GM23338 (cell line): Measurements from ENCODE around the gene MAPK13. TPM values are rescaled to one million over a fixed set of nuclear protein-coding genes. Genes with fewer than 3 reads are reported as not detected.
"Not testable (repeated sequence)": the region's sequence is repeated elsewhere in the genome, so short reads cannot be mapped to it uniquely, and the experiment has no call there.

Experiments
- ATAC-seq: fragments of 200-7000 bp; cut with Tn5 transposase; 3 replicates; pipeline ENCODE4 v1.9.1; 2020
- DNase-seq: peaks from one replicate; pipeline ENCODE4 v3.0.0-alpha.2; 2015; ENCODE audit warnings: low spot score
- H2AFZ ChIP-seq: fragments of 200-600 bp; sonication (generic); 2 replicates; pipeline ENCODE4 v1.8.0; 2016; ENCODE audit warnings: antibody characterized with exemption, mild to moderate bottlenecking, moderate library complexity
- H3F3A ChIP-seq: fragments of 200-600 bp; sonication (generic); replicated peaks from 2 replicates; pipeline ENCODE4 v1.8.0; 2017; ENCODE audit warnings: antibody characterized with exemption, mixed run types, low read depth
- H3K27ac ChIP-seq: fragments of 200-600 bp; sonication (generic); 2 replicates; pipeline ENCODE4 v1.6.1; 2016; ENCODE audit warnings: low read depth
- H3K27me3 ChIP-seq: fragments of 200-600 bp; sonication (generic); 2 replicates; pipeline ENCODE4 v1.8.0; 2016; ENCODE audit warnings: mild to moderate bottlenecking, mixed run types, moderate library complexity; ENCODE audit not compliant: insufficient read depth
- H3K36me3 ChIP-seq: fragments of 200-600 bp; sonication (generic); 2 replicates; pipeline ENCODE4 v1.8.0; 2016; ENCODE audit warnings: mild to moderate bottlenecking; ENCODE audit not compliant: insufficient read depth
- H3K4me1 ChIP-seq: fragments of 200-600 bp; sonication (generic); 2 replicates; pipeline ENCODE4 v1.8.0; 2016; ENCODE audit warnings: mild to moderate bottlenecking, moderate library complexity; ENCODE audit not compliant: insufficient read depth
- H3K4me2 ChIP-seq: fragments of 200-600 bp; sonication (generic); 2 replicates; pipeline ENCODE4 v1.7.1; 2017; ENCODE audit warnings: mixed run types
- H3K4me3 ChIP-seq: fragments of 200-600 bp; sonication (generic); 2 replicates; pipeline ENCODE4 v1.6.1; 2016; ENCODE audit warnings: mixed run types
- H3K79me2 ChIP-seq: fragments of 200-600 bp; sonication (generic); replicated peaks from 2 replicates; pipeline ENCODE4 v1.8.0; 2017; ENCODE audit warnings: mild to moderate bottlenecking; ENCODE audit not compliant: insufficient read depth
- H3K9me2 ChIP-seq: fragments of 200-600 bp; sonication (generic); 2 replicates; pipeline ENCODE4 v1.8.0; 2017; ENCODE audit not compliant: insufficient read depth
- H4K20me1 ChIP-seq: fragments of 200-600 bp; sonication (generic); replicated peaks from 2 replicates; pipeline ENCODE4 v1.8.0; 2017; ENCODE audit warnings: mild to moderate bottlenecking; ENCODE audit not compliant: insufficient read depth
- H3K27ac Mint-ChIP-seq: 2 replicates; pipeline ENCODE4 v1.8.0; 2020; ENCODE audit warnings: inconsistent platforms, mild to moderate bottlenecking, moderate library complexity, mixed read lengths
- H3K27me3 Mint-ChIP-seq: 3 replicates; pipeline ENCODE4 v1.8.0; 2022; ENCODE audit warnings: low read depth, mild to moderate bottlenecking, moderate library complexity, mixed read lengths, inconsistent platforms; ENCODE audit not compliant: insufficient read depth, poor library complexity
- H3K36me3 Mint-ChIP-seq: 3 replicates; pipeline ENCODE4 v1.8.0; 2021; ENCODE audit warnings: low read depth, mild to moderate bottlenecking, inconsistent platforms, moderate library complexity, mixed read lengths
- H3K4me1 Mint-ChIP-seq: 3 replicates; pipeline ENCODE4 v1.8.0; 2020; ENCODE audit warnings: mild to moderate bottlenecking, inconsistent platforms, mixed read lengths
- H3K4me3 Mint-ChIP-seq: 3 replicates; pipeline ENCODE4 v1.8.0; 2021; ENCODE audit warnings: moderate library complexity, mild to moderate bottlenecking, inconsistent platforms, mixed read lengths
- H3K9me3 Mint-ChIP-seq: 3 replicates; pipeline ENCODE4 v1.8.0; 2020; ENCODE audit warnings: moderate library complexity, mild to moderate bottlenecking, inconsistent platforms, mixed read lengths
- CREB1 ChIP-seq: fragments of 250-450 bp; sonication (Bioruptor Pico); IDR thresholded peaks from 2 replicates; pipeline ENCODE4 v1.5.0; 2020; ENCODE audit warnings: low read depth, mild to moderate bottlenecking, moderate library complexity
- CTCF ChIP-seq, 2 experiments: fragments of 200-600 bp in 1 of 2; sonication (generic) in 1 of 2; conservative IDR thresholded peaks; 2 replicates each; pipeline versions ENCODE4 v1.5.1 to v1.6.1; 2016 to 2017; ENCODE audit warnings: antibody characterized with exemption in 2 of 2, low read depth in 2 of 2, mild to moderate bottlenecking in 2 of 2, moderate library complexity in 1 of 2
- ETS1 ChIP-seq: IDR thresholded peaks from 2 replicates; pipeline ENCODE4 v1.6.1; 2016; ENCODE audit warnings: antibody characterized with exemption
- EZH2 ChIP-seq: fragments of 200-600 bp; sonication (generic); IDR thresholded peaks from one replicate; pipeline ENCODE4 v1.8.0; 2017; ENCODE audit warnings: antibody characterized with exemption, mild to moderate bottlenecking, low read depth; ENCODE audit not compliant: unreplicated experiment
- EZH2phosphoT487 ChIP-seq: fragments of 200-600 bp; sonication (generic); IDR thresholded peaks from one replicate; pipeline ENCODE4 v1.8.1; 2018; ENCODE audit warnings: antibody characterized with exemption; ENCODE audit not compliant: unreplicated experiment
- NANOG ChIP-seq: IDR thresholded peaks from 2 replicates; pipeline ENCODE4 v1.6.1; 2016; ENCODE audit warnings: antibody characterized with exemption, borderline replicate concordance
- POLR2AphosphoS5 ChIP-seq: IDR thresholded peaks from 2 replicates; pipeline ENCODE4 v1.6.1; 2016; ENCODE audit warnings: antibody characterized with exemption, low read depth
- STAT1 ChIP-seq: IDR thresholded peaks from one replicate; pipeline ENCODE4 v1.6.1; 2016; ENCODE audit warnings: antibody characterized with exemption; ENCODE audit not compliant: unreplicated experiment
- ZNF331 ChIP-seq: fragments of 250-450 bp; sonication (Bioruptor Pico); IDR thresholded peaks from 2 replicates; pipeline ENCODE4 v1.5.0; 2020; ENCODE audit warnings: low read depth, mild to moderate bottlenecking, moderate library complexity
- ZNF462 ChIP-seq: fragments of 250-450 bp; sonication (Bioruptor Pico); IDR thresholded peaks from 2 replicates; pipeline ENCODE4 v1.5.0; 2020; ENCODE audit warnings: mild to moderate bottlenecking, moderate library complexity
- polyA plus RNA-seq: library from polyadenylated mRNA; unstranded; fragments of >200 nt; fragmentation: Nextera tagmentation; extraction: Ambion mirVana; gene quantifications from 2 replicates; pipeline ENCODE4 v1.2.1, GENCODE V29; 2016
- total RNA-seq: library from RNA; depleted of rRNA; stranded (reverse); fragments of >200 nt; shearing (Covaris generic); gene quantifications from 2 replicates; pipeline ENCODE4 v1.2.3, GENCODE V29; 2014

The MAPK13 gene
- total and polyA plus RNA-seq, 2 experiments from 2014 or later, result 6.3 to 12.3 TPM

- not testable (repeated sequence) for H3K4me1 Mint-ChIP-seq, DNase-seq, H3K9me2 ChIP-seq, H4K20me1 ChIP-seq, H3K4me1 ChIP-seq, H3K27ac ChIP-seq, H3K4me2 ChIP-seq, H3K27ac Mint-ChIP-seq, H3K36me3 ChIP-seq, H2AFZ ChIP-seq, H3K4me3 Mint-ChIP-seq, H3F3A ChIP-seq, H3K4me3 ChIP-seq, H3K27me3 ChIP-seq, ATAC-seq, H3K27me3 Mint-ChIP-seq, H3K79me2 ChIP-seq
- peaks cover 14% of the 10 kb centered on the region; the same call in 2 of the 3 replicates for H3K9me3 Mint-ChIP-seq
- peaks cover 38% of the 10 kb centered on the region for H3K36me3 Mint-ChIP-seq
These were observed 42.1 kb upstream of the MAPK13 start for GRCh38 chr6:36088204-36088603.

GRCh38 chr6:36089048-36089447, 41.3 kb upstream of the MAPK13 start:
- DNase-seq (no peak), ATAC-seq (no peak)
- H3K36me3 Mint-ChIP-seq, result peaks cover 29% of the 10 kb centered on the region
- H3K27me3 Mint-ChIP-seq, result peaks cover 6% of the 10 kb centered on the region
- H3K4me2 ChIP-seq, result no peak overlapping the region
- no peaks in the 10 kb centered on the region for H3F3A ChIP-seq
- H3K4me1 ChIP-seq, result no peaks in the 10 kb centered on the region
- no peaks in the 10 kb centered on the region for H3K27me3 ChIP-seq
- no peaks in the 10 kb centered on the region for H4K20me1 ChIP-seq
- H3K27ac ChIP-seq, result no peak overlapping the region
- H3K4me3 Mint-ChIP-seq, result no peak overlapping the region
- no peak overlapping the region for H2AFZ ChIP-seq
- H3K4me3 ChIP-seq, result no peak overlapping the region
- no peaks in the 10 kb centered on the region for H3K79me2 ChIP-seq
- H3K9me3 Mint-ChIP-seq, result peaks cover 14% of the 10 kb centered on the region; the same call in 2 of the 3 replicates
- no peaks in the 10 kb centered on the region for H3K4me1 Mint-ChIP-seq
- H3K36me3 ChIP-seq, result no peaks in the 10 kb centered on the region; the same call in 1 of the 2 replicates
- H3K9me2 ChIP-seq, result no peaks in the 10 kb centered on the region
- no peak overlapping the region for H3K27ac Mint-ChIP-seq
- TF ChIP-seq NANOG, result no peak
- TF ChIP-seq ZNF331 (CRISPR knock-in tag), result no peak
- TF ChIP-seq ZNF462, result no peak
- no peak for TF ChIP-seq STAT1
- TF ChIP-seq CTCF (conservative IDR thresholded peaks at IDR 0.05; ENCODE audit: low read depth in 2 of 2), result no peak
- no peak for TF ChIP-seq EZH2phosphoT487
- no peak for TF ChIP-seq POLR2AphosphoS5
- TF ChIP-seq ETS1, result no peak
- no peak for TF ChIP-seq CREB1 (CRISPR knock-in tag)
- no peak for TF ChIP-seq EZH2
